HL-60 (cell line): ENCODE measurements around the gene NPIPA8.
"Not testable (repeated sequence)": the region's sequence is repeated elsewhere in the genome, so short reads cannot be mapped to it uniquely, and the experiment has no call there.

ENCODE experiments used
- GABPA ChIP-seq: IDR thresholded peaks from 2 replicates; pipeline ENCODE4 v1.6.1; 2012; ENCODE audit warnings: low read depth
- POLR2AphosphoS5 ChIP-seq: IDR thresholded peaks from 2 replicates; pipeline ENCODE4 v1.6.1; 2012; ENCODE audit warnings: low read depth
- SPI1 ChIP-seq: IDR thresholded peaks from 2 replicates; pipeline ENCODE4 v1.6.1; 2012; ENCODE audit warnings: low read depth, mild to moderate bottlenecking, borderline replicate concordance
- TF ChIP-seq, protein P1 (sequence below): IDR thresholded peaks from one replicate; pipeline ENCODE4 v1.5.1; 2011; ENCODE audit warnings: low read length, control low read depth, inconsistent platforms; ENCODE audit not compliant: insufficient read depth
- TF ChIP-seq, protein P2 (sequence below): IDR thresholded peaks from 2 replicates; pipeline ENCODE4 v1.6.1; 2012; ENCODE audit warnings: low read depth; ENCODE audit not compliant: insufficient replicate concordance

DNA sequence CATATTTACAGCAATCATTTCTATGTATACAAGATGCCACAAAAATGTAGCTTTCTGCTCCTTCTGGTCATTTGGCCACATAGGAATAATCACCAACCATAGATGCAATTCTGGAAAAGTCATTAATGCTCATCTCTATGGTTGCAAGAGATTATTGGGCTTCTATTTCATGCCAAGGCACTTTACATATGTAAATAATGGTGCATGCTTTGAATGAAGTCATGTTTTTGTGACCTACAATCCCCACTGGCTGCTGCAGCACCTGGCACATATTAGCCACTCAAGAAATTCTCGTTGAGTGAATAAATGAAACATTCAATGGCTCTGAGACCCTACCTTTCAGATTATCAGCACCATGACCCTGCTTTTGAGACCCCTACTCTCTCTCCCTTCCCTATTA, 50.2 kb downstream of the NPIPA8 start:
- TF ChIP-seq, protein P1, sequence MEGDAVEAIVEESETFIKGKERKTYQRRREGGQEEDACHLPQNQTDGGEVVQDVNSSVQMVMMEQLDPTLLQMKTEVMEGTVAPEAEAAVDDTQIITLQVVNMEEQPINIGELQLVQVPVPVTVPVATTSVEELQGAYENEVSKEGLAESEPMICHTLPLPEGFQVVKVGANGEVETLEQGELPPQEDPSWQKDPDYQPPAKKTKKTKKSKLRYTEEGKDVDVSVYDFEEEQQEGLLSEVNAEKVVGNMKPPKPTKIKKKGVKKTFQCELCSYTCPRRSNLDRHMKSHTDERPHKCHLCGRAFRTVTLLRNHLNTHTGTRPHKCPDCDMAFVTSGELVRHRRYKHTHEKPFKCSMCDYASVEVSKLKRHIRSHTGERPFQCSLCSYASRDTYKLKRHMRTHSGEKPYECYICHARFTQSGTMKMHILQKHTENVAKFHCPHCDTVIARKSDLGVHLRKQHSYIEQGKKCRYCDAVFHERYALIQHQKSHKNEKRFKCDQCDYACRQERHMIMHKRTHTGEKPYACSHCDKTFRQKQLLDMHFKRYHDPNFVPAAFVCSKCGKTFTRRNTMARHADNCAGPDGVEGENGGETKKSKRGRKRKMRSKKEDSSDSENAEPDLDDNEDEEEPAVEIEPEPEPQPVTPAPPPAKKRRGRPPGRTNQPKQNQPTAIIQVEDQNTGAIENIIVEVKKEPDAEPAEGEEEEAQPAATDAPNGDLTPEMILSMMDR = not testable (repeated sequence)
- TF ChIP-seq POLR2AphosphoS5, GABPA, SPI1: not testable (repeated sequence)
- TF ChIP-seq, protein P2, sequence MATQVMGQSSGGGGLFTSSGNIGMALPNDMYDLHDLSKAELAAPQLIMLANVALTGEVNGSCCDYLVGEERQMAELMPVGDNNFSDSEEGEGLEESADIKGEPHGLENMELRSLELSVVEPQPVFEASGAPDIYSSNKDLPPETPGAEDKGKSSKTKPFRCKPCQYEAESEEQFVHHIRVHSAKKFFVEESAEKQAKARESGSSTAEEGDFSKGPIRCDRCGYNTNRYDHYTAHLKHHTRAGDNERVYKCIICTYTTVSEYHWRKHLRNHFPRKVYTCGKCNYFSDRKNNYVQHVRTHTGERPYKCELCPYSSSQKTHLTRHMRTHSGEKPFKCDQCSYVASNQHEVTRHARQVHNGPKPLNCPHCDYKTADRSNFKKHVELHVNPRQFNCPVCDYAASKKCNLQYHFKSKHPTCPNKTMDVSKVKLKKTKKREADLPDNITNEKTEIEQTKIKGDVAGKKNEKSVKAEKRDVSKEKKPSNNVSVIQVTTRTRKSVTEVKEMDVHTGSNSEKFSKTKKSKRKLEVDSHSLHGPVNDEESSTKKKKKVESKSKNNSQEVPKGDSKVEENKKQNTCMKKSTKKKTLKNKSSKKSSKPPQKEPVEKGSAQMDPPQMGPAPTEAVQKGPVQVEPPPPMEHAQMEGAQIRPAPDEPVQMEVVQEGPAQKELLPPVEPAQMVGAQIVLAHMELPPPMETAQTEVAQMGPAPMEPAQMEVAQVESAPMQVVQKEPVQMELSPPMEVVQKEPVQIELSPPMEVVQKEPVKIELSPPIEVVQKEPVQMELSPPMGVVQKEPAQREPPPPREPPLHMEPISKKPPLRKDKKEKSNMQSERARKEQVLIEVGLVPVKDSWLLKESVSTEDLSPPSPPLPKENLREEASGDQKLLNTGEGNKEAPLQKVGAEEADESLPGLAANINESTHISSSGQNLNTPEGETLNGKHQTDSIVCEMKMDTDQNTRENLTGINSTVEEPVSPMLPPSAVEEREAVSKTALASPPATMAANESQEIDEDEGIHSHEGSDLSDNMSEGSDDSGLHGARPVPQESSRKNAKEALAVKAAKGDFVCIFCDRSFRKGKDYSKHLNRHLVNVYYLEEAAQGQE = not testable (repeated sequence)
